ENCODE measurements around the gene EPC2. TPM values are rescaled to one million over a fixed set of nuclear protein-coding genes. Genes with fewer than 3 reads are reported as not detected.

Gene EPC2
- polyA plus RNA-seq, 1 of the 3 experiments (the other 2 are of a cell fraction), result 8.8 TPM

DNA sequence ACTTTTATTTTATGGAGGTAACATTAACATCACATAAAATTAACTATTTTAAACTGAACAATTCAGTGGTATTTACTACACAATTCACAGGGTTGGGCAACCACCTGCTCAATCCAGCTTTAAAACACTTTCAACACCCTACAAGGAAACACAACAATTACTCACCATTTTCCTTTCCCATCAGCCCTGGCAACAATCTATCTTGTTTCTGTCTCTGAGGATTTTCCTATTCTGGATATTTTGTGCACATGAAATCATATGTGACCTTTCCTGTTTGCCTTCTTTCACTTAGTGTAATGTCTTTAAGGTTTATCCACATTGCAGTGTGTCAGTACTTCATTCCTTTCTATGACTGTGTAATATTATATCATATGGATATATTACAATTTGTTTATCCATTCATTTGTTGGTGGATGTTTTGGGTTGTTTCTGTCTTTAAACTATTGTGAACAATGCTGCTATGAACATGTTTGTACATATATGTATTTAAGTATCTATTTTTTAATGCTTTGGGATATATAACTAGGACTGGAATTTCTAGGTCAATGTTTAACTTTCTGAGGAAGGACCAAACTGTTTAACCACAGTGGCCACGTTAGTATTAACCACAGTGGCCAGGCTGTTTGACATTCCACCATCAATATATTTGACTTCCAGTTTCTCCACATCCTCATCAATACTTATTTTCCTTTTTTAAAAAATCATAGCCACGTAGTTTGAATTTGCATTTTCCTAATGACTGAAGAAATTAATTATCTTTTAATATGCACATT is 158.1 kb downstream of the EPC2 start:
- H3K36me3 ChIP-seq (replicated peaks in 1 of 2; ENCODE audit: control insufficient read depth in 1 of 2, insufficient read depth in 2 of 2, low read length in 1 of 2), result no peaks in the 10 kb centered on the region
- H3F3A ChIP-seq (replicated peaks; ENCODE audit: insufficient read depth), result peaks cover 3% of the 10 kb centered on the region
- H3K4me1 ChIP-seq (ENCODE audit: control insufficient read depth in 1 of 2, insufficient read depth in 2 of 2, low read depth in 1 of 2, low read length in 1 of 2), result no peaks in the 10 kb centered on the region
- H3K79me2 ChIP-seq (ENCODE audit: insufficient read depth), result no peaks in the 10 kb centered on the region
- no peak overlapping the region for H3K4me2 ChIP-seq
- no peaks in the 10 kb centered on the region for H4K20me1 ChIP-seq (ENCODE audit: insufficient read depth)
- no peak overlapping the region for H3K27ac ChIP-seq (ENCODE audit: low read depth in 2 of 2, low read length in 1 of 2)
- CTCF ChIA-PET, result interaction anchor here (1.0 kb wide), 1 partner anchor 9 kb away, joined by 6 read pairs; no protein-coding TSS in a partner anchor
- TF ChIP-seq RAD21 (IDR thresholded peaks at IDR 0.05; ENCODE audit: low read length) (no peak), JUND (IDR thresholded peaks at IDR 0.05) (no peak), EP300 (IDR thresholded peaks at IDR 0.05; ENCODE audit: borderline replicate concordance in 1 of 2, low read depth in 1 of 2, low read length in 1 of 2) (no peak), MAX (IDR thresholded peaks at IDR 0.05; ENCODE audit: low read depth) (no peak), TCF12 (IDR thresholded peaks at IDR 0.05) (no peak), TEAD4 (IDR thresholded peaks at IDR 0.05; ENCODE audit: borderline replicate concordance, insufficient read depth) (no peak), RCOR1 (IDR thresholded peaks at IDR 0.05; ENCODE audit: low read length) (no peak), FOSL2 (IDR thresholded peaks at IDR 0.05; ENCODE audit: borderline replicate concordance, low read depth) (no peak), RFX5 (IDR thresholded peaks at IDR 0.05; ENCODE audit: low read length) (no peak), SMC3 (IDR thresholded peaks at IDR 0.05; ENCODE audit: low read depth, low read length) (no peak), FOXM1 (IDR thresholded peaks at IDR 0.05; ENCODE audit: low read depth) (no peak), ELF1 (IDR thresholded peaks at IDR 0.05) (no peak), FOXJ3 (CRISPR knock-in tag; IDR thresholded peaks at IDR 0.05) (no peak)
- TF ChIP-seq, protein P1, sequence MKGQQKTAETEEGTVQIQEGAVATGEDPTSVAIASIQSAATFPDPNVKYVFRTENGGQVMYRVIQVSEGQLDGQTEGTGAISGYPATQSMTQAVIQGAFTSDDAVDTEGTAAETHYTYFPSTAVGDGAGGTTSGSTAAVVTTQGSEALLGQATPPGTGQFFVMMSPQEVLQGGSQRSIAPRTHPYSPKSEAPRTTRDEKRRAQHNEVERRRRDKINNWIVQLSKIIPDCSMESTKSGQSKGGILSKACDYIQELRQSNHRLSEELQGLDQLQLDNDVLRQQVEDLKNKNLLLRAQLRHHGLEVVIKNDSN (IDR thresholded peaks at IDR 0.05; ENCODE audit: borderline replicate concordance, low read depth), result no peak
- TF ChIP-seq, protein P2, sequence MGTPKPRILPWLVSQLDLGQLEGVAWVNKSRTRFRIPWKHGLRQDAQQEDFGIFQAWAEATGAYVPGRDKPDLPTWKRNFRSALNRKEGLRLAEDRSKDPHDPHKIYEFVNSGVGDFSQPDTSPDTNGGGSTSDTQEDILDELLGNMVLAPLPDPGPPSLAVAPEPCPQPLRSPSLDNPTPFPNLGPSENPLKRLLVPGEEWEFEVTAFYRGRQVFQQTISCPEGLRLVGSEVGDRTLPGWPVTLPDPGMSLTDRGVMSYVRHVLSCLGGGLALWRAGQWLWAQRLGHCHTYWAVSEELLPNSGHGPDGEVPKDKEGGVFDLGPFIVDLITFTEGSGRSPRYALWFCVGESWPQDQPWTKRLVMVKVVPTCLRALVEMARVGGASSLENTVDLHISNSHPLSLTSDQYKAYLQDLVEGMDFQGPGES (IDR thresholded peaks at IDR 0.05; ENCODE audit: low read depth, low read length), result no peak
- TF ChIP-seq, protein P3, sequence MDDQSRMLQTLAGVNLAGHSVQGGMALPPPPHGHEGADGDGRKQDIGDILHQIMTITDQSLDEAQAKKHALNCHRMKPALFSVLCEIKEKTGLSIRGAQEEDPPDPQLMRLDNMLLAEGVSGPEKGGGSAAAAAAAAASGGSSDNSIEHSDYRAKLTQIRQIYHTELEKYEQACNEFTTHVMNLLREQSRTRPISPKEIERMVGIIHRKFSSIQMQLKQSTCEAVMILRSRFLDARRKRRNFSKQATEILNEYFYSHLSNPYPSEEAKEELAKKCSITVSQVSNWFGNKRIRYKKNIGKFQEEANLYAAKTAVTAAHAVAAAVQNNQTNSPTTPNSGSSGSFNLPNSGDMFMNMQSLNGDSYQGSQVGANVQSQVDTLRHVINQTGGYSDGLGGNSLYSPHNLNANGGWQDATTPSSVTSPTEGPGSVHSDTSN (IDR thresholded peaks at IDR 0.05), result no peak
- TF ChIP-seq, protein P4, sequence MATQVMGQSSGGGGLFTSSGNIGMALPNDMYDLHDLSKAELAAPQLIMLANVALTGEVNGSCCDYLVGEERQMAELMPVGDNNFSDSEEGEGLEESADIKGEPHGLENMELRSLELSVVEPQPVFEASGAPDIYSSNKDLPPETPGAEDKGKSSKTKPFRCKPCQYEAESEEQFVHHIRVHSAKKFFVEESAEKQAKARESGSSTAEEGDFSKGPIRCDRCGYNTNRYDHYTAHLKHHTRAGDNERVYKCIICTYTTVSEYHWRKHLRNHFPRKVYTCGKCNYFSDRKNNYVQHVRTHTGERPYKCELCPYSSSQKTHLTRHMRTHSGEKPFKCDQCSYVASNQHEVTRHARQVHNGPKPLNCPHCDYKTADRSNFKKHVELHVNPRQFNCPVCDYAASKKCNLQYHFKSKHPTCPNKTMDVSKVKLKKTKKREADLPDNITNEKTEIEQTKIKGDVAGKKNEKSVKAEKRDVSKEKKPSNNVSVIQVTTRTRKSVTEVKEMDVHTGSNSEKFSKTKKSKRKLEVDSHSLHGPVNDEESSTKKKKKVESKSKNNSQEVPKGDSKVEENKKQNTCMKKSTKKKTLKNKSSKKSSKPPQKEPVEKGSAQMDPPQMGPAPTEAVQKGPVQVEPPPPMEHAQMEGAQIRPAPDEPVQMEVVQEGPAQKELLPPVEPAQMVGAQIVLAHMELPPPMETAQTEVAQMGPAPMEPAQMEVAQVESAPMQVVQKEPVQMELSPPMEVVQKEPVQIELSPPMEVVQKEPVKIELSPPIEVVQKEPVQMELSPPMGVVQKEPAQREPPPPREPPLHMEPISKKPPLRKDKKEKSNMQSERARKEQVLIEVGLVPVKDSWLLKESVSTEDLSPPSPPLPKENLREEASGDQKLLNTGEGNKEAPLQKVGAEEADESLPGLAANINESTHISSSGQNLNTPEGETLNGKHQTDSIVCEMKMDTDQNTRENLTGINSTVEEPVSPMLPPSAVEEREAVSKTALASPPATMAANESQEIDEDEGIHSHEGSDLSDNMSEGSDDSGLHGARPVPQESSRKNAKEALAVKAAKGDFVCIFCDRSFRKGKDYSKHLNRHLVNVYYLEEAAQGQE (IDR thresholded peaks at IDR 0.05; ENCODE audit: low read depth, low read length), result no peak
- TF ChIP-seq, protein P5, sequence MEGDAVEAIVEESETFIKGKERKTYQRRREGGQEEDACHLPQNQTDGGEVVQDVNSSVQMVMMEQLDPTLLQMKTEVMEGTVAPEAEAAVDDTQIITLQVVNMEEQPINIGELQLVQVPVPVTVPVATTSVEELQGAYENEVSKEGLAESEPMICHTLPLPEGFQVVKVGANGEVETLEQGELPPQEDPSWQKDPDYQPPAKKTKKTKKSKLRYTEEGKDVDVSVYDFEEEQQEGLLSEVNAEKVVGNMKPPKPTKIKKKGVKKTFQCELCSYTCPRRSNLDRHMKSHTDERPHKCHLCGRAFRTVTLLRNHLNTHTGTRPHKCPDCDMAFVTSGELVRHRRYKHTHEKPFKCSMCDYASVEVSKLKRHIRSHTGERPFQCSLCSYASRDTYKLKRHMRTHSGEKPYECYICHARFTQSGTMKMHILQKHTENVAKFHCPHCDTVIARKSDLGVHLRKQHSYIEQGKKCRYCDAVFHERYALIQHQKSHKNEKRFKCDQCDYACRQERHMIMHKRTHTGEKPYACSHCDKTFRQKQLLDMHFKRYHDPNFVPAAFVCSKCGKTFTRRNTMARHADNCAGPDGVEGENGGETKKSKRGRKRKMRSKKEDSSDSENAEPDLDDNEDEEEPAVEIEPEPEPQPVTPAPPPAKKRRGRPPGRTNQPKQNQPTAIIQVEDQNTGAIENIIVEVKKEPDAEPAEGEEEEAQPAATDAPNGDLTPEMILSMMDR (IDR thresholded peaks at IDR 0.05), result no peak
- TF ChIP-seq, protein P6, sequence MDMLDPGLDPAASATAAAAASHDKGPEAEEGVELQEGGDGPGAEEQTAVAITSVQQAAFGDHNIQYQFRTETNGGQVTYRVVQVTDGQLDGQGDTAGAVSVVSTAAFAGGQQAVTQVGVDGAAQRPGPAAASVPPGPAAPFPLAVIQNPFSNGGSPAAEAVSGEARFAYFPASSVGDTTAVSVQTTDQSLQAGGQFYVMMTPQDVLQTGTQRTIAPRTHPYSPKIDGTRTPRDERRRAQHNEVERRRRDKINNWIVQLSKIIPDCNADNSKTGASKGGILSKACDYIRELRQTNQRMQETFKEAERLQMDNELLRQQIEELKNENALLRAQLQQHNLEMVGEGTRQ (IDR thresholded peaks at IDR 0.05; ENCODE audit: borderline replicate concordance, low read depth, low read length), result no peak
- TF ChIP-seq, protein P7, sequence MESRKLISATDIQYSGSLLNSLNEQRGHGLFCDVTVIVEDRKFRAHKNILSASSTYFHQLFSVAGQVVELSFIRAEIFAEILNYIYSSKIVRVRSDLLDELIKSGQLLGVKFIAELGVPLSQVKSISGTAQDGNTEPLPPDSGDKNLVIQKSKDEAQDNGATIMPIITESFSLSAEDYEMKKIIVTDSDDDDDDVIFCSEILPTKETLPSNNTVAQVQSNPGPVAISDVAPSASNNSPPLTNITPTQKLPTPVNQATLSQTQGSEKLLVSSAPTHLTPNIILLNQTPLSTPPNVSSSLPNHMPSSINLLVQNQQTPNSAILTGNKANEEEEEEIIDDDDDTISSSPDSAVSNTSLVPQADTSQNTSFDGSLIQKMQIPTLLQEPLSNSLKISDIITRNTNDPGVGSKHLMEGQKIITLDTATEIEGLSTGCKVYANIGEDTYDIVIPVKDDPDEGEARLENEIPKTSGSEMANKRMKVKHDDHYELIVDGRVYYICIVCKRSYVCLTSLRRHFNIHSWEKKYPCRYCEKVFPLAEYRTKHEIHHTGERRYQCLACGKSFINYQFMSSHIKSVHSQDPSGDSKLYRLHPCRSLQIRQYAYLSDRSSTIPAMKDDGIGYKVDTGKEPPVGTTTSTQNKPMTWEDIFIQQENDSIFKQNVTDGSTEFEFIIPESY (IDR thresholded peaks at IDR 0.05; ENCODE audit: borderline replicate concordance, low read depth), result no peak
- no peak overlapping the region for H3K4me3 ChIP-seq (ENCODE audit: low read depth in 2 of 2, low read length in 1 of 2)
- 45% methylated on average over 2 of the region's 2 CpGs for WGBS (ENCODE audit: low lambda C conversion rate)
- H2AFZ ChIP-seq (ENCODE audit: low read depth), result no peak overlapping the region
- H3K9me3 ChIP-seq, result no peaks in the 10 kb centered on the region
- POLR2A ChIA-PET, result no interaction called here
- DNase-seq, result no peak
- no peak overlapping the region for H3K9ac ChIP-seq
- no peaks in the 10 kb centered on the region for H3K27me3 ChIP-seq (ENCODE audit: insufficient read depth)
- H3K9me2 ChIP-seq, result no peaks in the 10 kb centered on the region
